Uterus (tissue), 2 donors: ENCODE results near the gene ITPR3.

Source experiments
- CTCF ChIP-seq, 4 experiments: fragments of 200-600 bp in 2 of 4; fragments of 450-650 bp in 2 of 4; sonication (generic) in 2 of 4; IDR thresholded peaks; one replicate each; pipeline ENCODE4 v1.5.1; 2016 to 2019; ENCODE audit warnings: antibody characterized with exemption in 4 of 4, mild to moderate bottlenecking in 2 of 4, moderate library complexity in 1 of 4
- POLR2A ChIP-seq, 2 donors: fragments of 450-650 bp; IDR thresholded peaks; one replicate each; pipeline ENCODE4 v1.6.1; 2016; ENCODE audit warnings: antibody characterized with exemption in 2 of 2, mild to moderate bottlenecking in 1 of 2, moderate library complexity in 1 of 2

GRCh38 chr6:33576668-33577067, 44.5 kb upstream of the ITPR3 start:
- TF ChIP-seq POLR2A (IDR thresholded peaks at IDR 0.05) (no peak), CTCF (IDR thresholded peaks at IDR 0.05) (no peak)
